Hematopoietic multipotent progenitor cell treated with erythropoietin and hydrocortisone succinate and interleukin-3 and kit ligand, for 15 days (in vitro differentiated cells): ENCODE measurements around the gene RRAS2.
"Not testable (repeated sequence)": the region's sequence is repeated elsewhere in the genome, so short reads cannot be mapped to it uniquely, and the experiment has no call there.

Experiments used
- DNase-seq: peaks from one replicate; pipeline ENCODE4 v3.0.0-alpha.2; 2015; ENCODE audit warnings: low spot score

RRAS2 gene

GRCh38 chr11:14358729-14359439 lies at the start of gene RRAS2:
Gene RRAS2 (minus strand): TSS chr11:14359183. CDS start chr11:14358870, 313 bp downstream.
- peak; percentile 19 for DNase-seq

GRCh38 chr11:14408612-14409011 lies 49.6 kb upstream of the RRAS2 start:
- no peak for DNase-seq

GRCh38 chr11:14406116-14406515 lies 47.1 kb upstream of the RRAS2 start:
- DNase-seq, result not testable (repeated sequence)

- DNase-seq, result not testable (repeated sequence)
Observed at GRCh38 chr11:14403528-14403927, 44.5 kb upstream of the RRAS2 start.

DNA sequence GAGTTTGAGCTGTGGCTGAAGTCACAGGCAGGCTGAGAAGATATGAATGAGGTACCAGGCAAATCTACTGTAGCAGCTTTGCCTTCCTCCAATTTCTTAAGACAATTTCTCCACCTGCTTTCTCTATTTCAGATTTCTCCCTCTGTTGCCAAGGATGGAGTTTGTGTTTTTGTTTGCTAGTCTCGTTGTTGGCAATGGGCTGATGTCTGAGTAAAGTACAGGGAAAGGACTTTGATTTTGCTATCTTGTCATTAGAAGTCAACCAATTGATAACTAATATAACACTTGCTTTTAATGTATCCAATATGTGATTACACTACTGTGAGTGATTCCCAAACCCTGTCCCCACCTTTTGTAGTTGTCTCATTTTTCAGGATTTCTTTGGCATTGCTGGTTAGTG lies 40.1 kb upstream of the RRAS2 start:
- no peak for DNase-seq

DNA sequence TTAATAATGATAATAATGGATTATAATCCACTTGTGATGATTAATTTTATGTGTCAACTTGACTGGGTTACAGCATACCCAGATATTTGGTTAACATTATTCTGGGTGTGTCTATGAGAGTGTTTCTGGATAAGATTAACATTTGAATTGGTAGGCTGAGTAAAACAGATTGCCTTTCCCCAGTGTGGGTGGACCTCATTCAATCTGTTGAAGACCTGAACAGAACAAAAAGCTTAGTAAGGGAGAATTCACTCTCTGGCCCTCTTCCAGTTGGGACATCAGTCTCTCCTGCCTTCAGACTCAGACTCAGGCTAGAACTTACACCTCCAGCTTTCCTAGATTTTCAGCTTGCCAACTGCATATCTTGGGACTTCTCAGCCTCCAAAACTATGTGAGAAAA lies 37.3 kb upstream of the RRAS2 start:
- DNase-seq, result no peak

GRCh38 chr11:14393889-14394288 lies 34.9 kb upstream of the RRAS2 start:
- DNase-seq, result no peak

DNA sequence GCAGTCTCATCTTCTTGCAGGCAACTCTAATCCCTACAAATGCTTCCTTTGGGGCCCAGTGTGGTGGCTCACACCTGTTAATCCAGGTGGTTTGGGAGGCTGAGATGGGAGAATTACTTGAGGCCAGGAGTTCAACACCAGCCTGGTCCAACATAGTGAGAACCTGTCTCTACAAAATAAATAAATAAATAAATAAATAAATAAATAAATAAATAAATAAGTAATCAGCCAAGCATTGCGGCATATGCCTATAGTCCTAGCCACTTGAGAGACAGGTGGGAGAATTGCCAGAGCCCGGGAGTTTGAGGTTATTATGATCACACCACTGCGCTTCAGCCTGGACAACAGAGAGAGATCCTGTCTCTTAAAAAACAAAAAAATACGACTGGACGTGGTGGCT lies 34.1 kb upstream of the RRAS2 start:
- DNase-seq, result no peak

GRCh38 chr11:14390669-14391068 lies 31.7 kb upstream of the RRAS2 start:
- DNase-seq, result no peak

DNA sequence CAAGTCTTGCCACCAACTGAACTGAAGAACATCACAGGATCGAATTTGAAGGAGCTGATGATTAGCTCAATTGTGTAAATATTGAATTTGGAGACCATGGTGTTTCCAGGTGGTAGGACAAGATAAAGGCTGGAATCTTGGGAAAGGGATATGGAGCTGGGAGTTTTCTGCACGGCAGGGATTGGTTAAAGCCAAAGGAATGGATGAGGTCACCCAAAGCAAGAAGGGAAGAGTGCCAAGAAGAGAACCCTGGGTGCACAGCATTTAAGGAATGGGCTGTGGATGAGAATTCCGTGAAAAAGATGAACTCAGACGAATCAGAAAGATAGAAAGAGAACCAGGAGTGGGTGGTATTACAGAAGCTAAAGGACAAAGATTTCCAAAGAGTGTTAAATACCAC lies 29.4 kb upstream of the RRAS2 start:
- no peak for DNase-seq

DNA sequence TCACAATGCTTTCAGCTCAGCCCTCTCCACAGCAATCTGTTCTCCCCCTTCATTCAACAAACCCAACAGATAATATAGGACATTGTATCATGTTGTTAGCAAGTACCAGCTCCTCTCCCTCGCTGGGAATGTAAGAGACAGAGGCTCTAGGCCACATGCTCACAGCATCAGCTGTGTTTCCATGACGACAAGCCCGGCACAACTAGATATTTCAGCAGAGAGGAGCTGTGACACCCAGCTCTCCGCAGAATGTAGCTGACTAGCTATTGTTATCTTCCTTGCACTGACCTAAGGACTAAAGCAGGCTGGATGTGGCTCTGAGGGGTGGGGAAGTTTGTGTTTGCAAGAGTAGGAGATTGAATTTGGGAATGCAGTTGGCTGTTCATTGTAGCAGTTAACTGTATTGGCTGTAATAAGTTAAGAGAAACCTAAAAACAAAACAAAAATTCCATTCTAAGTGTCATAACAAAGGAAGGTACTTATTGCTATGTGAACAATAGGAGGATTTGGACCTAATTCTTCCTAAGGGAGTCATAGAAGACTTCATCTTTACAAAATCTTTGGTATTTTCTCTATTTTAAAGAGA lies 28.0 kb upstream of the RRAS2 start:
- no peak for DNase-seq

DNA sequence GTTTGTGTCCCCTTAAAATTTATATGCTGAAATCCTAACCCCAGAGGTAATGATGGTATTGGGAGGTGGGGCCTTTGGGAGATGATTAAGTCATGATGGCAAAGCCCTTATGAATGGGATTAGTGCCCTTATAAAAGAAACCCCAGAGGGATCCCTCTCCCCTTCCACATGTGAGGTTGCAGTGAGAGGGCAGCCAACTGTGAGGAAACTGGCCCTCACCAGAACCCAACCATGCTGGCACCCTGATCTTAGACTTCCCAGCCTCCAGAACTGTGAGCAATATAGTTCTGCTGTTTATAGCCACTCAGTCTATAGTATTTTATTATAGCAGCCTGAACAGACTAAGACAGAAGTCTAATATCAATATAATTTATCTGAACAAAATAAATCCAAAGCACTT lies 27.1 kb upstream of the RRAS2 start:
- DNase-seq, result no peak

- DNase-seq, result no peak
Observed at GRCh38 chr11:14384338-14384737, 25.4 kb upstream of the RRAS2 start.

GRCh38 chr11:14381968-14382367 lies 23.0 kb upstream of the RRAS2 start:
- no peak for DNase-seq

- DNase-seq, result no peak
Observed at GRCh38 chr11:14380947-14381561, 22.1 kb upstream of the RRAS2 start.

DNA sequence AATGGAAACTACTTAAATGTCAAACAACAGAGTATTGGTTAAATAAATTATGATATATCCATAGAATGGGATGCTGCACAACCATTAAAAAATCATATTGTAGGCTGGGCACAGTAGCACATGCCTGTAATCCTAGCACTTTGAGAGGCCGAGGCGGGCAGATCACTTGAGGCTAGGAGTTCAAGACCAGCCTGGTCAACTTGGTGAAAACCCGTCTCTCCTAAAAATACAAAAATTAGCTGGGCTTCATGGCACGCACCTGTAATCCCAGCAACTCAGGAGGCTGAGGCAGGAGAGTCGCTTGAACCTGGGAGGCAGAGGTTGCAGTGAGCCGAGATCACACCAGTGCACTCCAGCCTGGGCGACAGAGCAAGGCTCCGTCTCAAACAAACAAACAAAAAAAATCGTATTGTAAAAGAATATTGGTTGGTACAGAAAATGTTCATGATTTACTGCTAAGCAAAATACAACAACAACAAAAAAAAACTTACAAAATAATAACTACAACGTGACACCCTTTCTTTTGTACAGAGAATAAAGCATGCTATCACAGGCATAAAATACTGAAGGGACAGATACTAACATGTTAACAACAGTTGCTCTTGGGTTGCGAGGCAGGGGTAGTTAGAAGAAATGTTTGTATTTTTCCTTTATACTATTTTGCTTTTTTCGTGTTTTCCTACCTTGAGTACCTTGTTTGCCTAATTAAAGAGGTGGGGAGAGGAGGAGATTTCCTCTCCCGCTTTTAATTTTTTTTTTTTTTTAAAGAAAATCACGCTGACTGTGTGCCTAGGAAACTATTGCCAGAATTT lies 21.3 kb upstream of the RRAS2 start:
- no peak for DNase-seq

- no peak for DNase-seq
Observed at GRCh38 chr11:14378171-14378570, 19.2 kb upstream of the RRAS2 start.

DNA sequence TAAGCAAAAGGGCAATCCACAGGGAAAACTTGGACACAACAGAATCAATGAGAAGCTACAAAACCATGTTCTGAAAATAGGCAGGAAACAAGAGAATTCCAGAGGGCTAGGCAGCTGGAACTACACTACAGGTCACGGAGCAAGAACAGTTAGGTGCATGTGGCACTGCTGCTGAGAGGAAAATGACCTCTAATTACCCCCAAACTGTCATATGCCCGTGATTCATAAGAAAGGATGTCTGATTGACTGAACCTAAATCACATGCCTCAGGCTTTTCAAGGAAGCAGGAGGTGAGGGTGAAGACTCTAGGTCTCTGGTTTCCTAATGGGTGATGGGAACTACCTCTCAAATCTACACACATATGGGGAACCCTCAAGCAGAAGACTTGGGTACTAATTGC lies 17.9 kb upstream of the RRAS2 start:
- DNase-seq, result no peak

GRCh38 chr11:14374922-14375830 lies 16.2 kb upstream of the RRAS2 start:
- no peak for DNase-seq

DNA sequence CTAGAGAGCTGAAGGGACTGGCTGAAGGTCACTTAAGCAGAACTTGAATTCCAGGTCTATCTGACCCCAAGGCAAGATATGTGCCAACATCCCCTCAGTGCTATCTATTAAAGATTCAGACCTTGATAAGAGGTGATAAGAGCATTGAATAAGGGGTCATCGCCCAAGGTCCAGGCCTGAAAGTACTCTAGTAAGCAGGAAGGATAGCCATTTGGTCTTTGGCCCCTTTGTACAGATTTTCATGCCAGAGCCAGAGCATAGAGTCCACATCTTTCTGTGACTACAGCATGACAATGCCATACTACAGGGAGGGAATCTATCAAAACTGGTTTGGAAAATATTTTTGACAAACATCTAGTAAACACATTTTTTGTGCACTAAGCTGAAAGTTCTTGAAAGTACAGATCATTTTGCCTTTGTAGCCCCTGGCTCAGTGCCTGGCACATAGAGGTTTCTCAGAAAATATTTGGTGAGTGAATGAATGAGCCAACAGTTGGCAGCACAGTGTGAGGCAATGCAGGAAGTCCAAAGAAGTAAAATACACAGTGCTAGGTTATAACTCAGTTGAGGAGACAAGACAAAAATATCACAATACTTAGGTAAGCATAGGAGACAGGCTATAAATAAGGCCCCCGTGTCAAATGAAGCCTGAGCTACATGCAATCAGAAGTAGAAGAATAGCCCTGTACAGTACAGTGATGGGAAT lies 15.1 kb upstream of the RRAS2 start:
- no peak for DNase-seq

DNA sequence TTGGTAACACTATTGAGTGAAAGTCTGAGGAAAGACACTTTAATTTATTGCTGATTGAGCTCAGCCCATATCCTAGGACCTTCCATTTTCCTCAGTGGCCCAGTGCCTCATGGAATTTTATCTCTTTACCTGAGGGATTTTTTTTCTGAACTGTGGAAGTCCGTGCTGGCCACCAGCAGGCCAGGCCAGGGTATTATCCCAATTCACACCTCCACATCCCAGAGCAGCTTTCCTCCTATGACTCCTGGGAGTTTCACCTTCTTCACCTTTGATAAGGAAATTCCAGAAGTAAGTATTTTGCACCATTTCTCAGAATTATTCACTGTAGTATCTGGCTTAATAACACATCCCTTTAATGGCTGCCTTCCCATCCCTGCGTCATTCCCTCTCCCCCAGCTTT lies 13.0 kb upstream of the RRAS2 start:
- DNase-seq, result no peak
